PC-9 (cell line): ENCODE data around the gene WT1. TPM values are rescaled to one million over a fixed set of nuclear protein-coding genes. Genes with fewer than 3 reads are reported as not detected.

Experiments used
- BruUV-seq: library from RNA; stranded (reverse); fragments of 400-500 nt; replicated peaks from 2 replicates; lab custom pipeline; 2021; lab: Mats Ljungman, UMichigan
- CTCF ChIA-PET: fragments of 300-600 bp; sonication (Branson Sonifier 250); formaldehyde crosslinking; loops from one replicate; lab custom pipeline; 2022; ENCODE audit warnings: antibody characterized with exemption; lab: Charles Lee
- POLR2A ChIA-PET: fragments of 300-600 bp; sonication (Branson Sonifier 250); formaldehyde crosslinking; loops from one replicate; lab custom pipeline; 2022; ENCODE audit warnings: antibody characterized with exemption; ENCODE audit not compliant: unreplicated experiment; lab: Charles Lee
- DNase-seq, 2 experiments: peaks; one replicate each; pipeline versions ENCODE4 v3.0.0 to v3.0.0-alpha.2; 2015 to 2022; ENCODE audit warnings: mixed read lengths in 1 of 2
- H2AFZ ChIP-seq: fragments of 200-600 bp; sonication (generic); 2 replicates; pipeline ENCODE4 v1.8.1; 2017; ENCODE audit warnings: antibody characterized with exemption
- H3F3A ChIP-seq: fragments of 200-600 bp; sonication (generic); 2 replicates; pipeline ENCODE4 v1.8.1; 2017; ENCODE audit warnings: antibody characterized with exemption, mild to moderate bottlenecking, low read depth; ENCODE audit not compliant: insufficient read depth
- H3K27ac ChIP-seq: fragments of 200-600 bp; sonication (generic); 2 replicates; pipeline ENCODE4 v1.6.1; 2016; ENCODE audit warnings: mixed run types
- H3K27me3 ChIP-seq: fragments of 200-600 bp; sonication (generic); 2 replicates; pipeline ENCODE4 v1.6.1; 2016; ENCODE audit warnings: low read depth, mixed run types; ENCODE audit not compliant: insufficient read depth
- H3K36me3 ChIP-seq: fragments of 200-600 bp; sonication (generic); 2 replicates; pipeline ENCODE4 v1.6.1; 2016; ENCODE audit warnings: low read depth, mixed run types
- H3K4me1 ChIP-seq: fragments of 200-600 bp; sonication (generic); replicated peaks from 2 replicates; pipeline ENCODE4 v1.6.1; 2016; ENCODE audit warnings: mixed run types; ENCODE audit not compliant: insufficient read depth
- H3K4me2 ChIP-seq: fragments of 200-600 bp; sonication (generic); 2 replicates; pipeline ENCODE4 v1.6.1; 2017; ENCODE audit warnings: mixed run types
- H3K4me3 ChIP-seq: fragments of 200-600 bp; sonication (generic); 2 replicates; pipeline ENCODE4 v1.6.1; 2016; ENCODE audit warnings: mixed run types
- H3K79me2 ChIP-seq: fragments of 200-600 bp; sonication (generic); 2 replicates; pipeline ENCODE4 v1.6.1; 2017; ENCODE audit warnings: low read depth, mixed run types
- H3K9me2 ChIP-seq: fragments of 200-600 bp; sonication (generic); 2 replicates; pipeline ENCODE4 v1.8.1; 2017; ENCODE audit warnings: mild to moderate bottlenecking; ENCODE audit not compliant: insufficient read depth
- H3K9me3 ChIP-seq: fragments of 200-600 bp; sonication (generic); 2 replicates; pipeline ENCODE4 v1.8.1; 2016; ENCODE audit warnings: low read depth; ENCODE audit not compliant: insufficient read depth
- H4K20me1 ChIP-seq: fragments of 200-600 bp; sonication (generic); 2 replicates; pipeline ENCODE4 v1.8.1; 2017; ENCODE audit not compliant: insufficient read depth
- EZH2 ChIP-seq: fragments of 200-600 bp; sonication (generic); IDR thresholded peaks from 2 replicates; pipeline ENCODE4 v1.8.0; 2017; ENCODE audit warnings: antibody characterized with exemption, low read depth
- intact Hi-C: fragments of 100-400 bp; cut with micrococcal nuclease; formaldehyde crosslinking; loops from one replicate; pipeline ENCODE4 v1.10.0; 2022; ENCODE audit not compliant: unreplicated experiment
- total RNA-seq: library from RNA; stranded (reverse); gene quantifications from 2 replicates; pipeline ENCODE4 v1.2.3, GENCODE V29; 2021
- TF ChIP-seq, protein P1 (sequence below): fragments of 200-600 bp; sonication (generic); conservative IDR thresholded peaks from 2 replicates; pipeline ENCODE4 v1.6.1; 2017; ENCODE audit warnings: mixed run types, antibody characterized with exemption, mild to moderate bottlenecking, moderate library complexity

The WT1 gene
- total RNA-seq, 1 experiment from 2014 or later = not detected

DNA sequence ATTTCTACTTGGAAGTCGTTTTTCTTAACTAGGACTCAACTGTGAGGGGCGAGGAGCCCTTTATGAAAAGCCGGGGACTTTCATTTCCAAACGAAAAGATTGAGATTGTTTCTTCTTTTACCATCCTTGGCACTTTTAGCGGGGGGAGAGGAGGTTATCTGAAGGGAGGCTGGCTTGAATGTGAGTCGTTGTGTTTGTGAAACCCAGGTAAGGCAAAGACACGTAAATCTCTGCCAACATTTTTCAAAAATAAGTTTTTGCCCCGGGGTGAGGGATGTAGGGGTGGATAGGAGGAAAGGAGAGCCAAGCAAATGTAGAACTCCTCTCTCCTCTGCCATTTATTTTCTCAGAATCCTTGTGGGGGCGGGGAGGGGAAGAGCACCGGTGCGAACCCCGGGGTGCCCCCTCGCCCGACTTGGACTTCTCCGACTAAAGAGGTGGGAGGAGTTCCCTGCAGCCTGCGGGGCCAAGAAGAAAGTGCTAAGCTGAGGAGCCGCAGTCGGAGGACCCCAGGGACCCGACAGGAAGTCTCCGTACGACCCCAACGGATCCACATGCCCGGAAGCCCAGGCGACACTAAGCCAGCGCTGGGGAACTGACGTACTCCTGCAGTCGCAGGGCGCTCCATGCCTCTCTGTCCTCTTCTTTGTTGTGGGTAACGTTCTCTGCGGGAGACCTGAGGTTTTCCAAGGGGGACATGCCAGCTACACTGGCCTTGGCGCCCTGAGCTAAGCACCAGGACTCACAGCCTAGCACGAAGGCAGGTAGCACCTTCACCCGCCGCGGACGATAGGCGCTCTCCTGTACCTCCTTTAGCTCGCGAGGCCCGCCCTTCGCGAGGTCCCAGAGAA is 2.4 kb upstream of the WT1 start:
- Histone ChIP-seq H3K9me2 (no peaks in the 10 kb centered on the region), H2AFZ (no peak overlapping the region), H3K4me3 (no peak overlapping the region), H3K4me2 (no peak overlapping the region), H3K27me3 (peaks cover 43% of the 10 kb centered on the region), H3K36me3 (no peaks in the 10 kb centered on the region), H3K79me2 (no peaks in the 10 kb centered on the region), H3K27ac (no peak overlapping the region), H4K20me1 (no peaks in the 10 kb centered on the region), H3K9me3 (no peaks in the 10 kb centered on the region), H3K4me1 (no peaks in the 10 kb centered on the region), H3F3A (no peaks in the 10 kb centered on the region)
- ChIA-PET POLR2A (no interaction called here), CTCF (no interaction called here)
- DNase-seq = no peak
- BruUV-seq = no TSS peak
- intact Hi-C loops = no loop called here
- no peak for TF ChIP-seq EZH2
- TF ChIP-seq, protein P1, sequence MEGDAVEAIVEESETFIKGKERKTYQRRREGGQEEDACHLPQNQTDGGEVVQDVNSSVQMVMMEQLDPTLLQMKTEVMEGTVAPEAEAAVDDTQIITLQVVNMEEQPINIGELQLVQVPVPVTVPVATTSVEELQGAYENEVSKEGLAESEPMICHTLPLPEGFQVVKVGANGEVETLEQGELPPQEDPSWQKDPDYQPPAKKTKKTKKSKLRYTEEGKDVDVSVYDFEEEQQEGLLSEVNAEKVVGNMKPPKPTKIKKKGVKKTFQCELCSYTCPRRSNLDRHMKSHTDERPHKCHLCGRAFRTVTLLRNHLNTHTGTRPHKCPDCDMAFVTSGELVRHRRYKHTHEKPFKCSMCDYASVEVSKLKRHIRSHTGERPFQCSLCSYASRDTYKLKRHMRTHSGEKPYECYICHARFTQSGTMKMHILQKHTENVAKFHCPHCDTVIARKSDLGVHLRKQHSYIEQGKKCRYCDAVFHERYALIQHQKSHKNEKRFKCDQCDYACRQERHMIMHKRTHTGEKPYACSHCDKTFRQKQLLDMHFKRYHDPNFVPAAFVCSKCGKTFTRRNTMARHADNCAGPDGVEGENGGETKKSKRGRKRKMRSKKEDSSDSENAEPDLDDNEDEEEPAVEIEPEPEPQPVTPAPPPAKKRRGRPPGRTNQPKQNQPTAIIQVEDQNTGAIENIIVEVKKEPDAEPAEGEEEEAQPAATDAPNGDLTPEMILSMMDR = no peak

DNA sequence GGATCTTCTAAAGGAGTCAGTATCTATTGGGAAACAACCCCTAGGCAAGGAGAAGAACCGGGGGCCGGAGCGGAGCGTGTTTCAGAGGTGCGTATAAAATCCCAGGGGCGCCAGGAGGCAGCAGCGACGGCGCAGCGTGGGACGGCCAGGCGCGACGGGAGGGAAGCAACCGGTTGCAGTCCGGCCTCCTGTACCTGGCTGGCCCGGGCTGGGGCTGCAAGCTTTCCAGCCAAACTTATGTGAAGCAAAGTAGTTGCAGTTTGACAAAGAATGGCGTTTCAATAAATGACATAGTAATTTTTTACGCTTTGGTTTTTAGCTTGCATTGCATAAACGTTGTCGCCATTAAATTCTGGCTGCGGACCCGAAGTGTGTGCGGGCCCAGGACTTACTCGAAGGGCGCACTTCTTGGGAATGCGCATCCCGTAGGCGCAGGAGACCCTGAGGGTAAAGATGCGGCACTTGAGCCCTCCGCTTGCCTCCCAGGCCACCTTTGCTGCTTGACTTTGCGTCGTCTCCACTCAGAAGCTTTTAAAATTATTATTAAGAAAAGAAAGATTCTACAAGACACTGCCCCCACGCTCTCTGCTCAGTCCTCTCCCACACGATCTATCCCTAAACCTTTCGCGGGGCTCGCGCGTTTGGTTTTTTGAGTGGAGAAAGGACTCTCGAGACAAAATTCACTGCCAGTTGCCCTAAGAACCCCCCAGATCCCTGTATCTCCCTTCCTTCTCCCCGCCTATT is 1.6 kb upstream of the WT1 start:
- Histone ChIP-seq H3F3A (no peaks in the 10 kb centered on the region), H3K9me3 (no peaks in the 10 kb centered on the region), H3K36me3 (no peaks in the 10 kb centered on the region), H3K79me2 (no peaks in the 10 kb centered on the region), H4K20me1 (no peaks in the 10 kb centered on the region), H3K27me3 (peaks cover 36% of the 10 kb centered on the region), H3K4me2 (no peak overlapping the region), H3K4me1 (no peaks in the 10 kb centered on the region), H3K27ac (no peak overlapping the region), H3K4me3 (no peak overlapping the region), H2AFZ (no peak overlapping the region), H3K9me2 (no peaks in the 10 kb centered on the region)
- CTCF ChIA-PET = no interaction called here
- POLR2A ChIA-PET = no interaction called here
- no peak for TF ChIP-seq EZH2
- TF ChIP-seq, protein P1 = no peak
- no TSS peak for BruUV-seq
- intact Hi-C loops = no loop called here
- DNase-seq = no peak

DNA sequence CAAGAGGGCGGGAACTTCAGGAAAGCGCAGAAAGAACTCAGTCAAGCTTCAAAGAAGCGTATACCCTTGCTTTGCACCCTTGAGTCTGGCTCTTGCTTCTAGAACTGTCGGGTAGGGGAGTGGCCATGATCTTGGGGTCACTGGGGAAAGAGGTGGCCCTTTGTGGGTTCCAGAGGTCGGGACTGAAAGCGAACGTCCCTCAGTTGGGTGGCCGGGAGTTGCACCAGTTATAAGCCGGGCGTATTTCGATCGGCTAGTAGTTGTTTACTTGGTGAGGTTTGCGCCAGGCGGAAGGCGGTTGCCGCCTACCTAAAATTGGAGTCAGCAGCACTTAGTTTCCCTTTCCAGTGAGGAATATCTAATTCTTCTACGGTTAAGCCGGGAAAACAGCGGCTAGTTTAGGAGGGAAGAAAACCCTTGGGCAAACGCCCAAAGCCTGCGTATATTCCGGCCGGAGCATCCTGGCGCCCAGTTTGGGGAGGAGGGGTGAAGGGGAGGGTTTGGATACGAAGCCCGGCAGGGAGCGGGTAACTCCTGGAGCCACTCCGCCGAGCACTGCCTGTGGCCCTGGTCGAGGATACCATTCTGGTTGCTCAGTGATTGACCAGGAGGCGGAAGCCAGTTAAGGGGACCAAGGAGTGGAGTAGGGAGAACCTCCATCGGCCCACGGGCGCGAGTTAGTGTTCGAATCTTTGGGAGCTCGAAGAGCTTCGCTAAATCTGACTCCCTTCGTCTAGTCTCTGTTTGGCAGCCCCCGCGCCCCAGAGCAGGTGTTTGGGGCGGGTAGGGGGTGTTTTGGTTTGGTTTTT is 807 bp upstream of the WT1 start:
- no TSS peak for BruUV-seq
- Histone ChIP-seq H3K27ac (no peak overlapping the region), H3K79me2 (no peaks in the 10 kb centered on the region), H3K9me2 (no peaks in the 10 kb centered on the region), H3K36me3 (no peaks in the 10 kb centered on the region), H3K4me2 (no peak overlapping the region), H3K27me3 (peaks cover 28% of the 10 kb centered on the region), H3K9me3 (no peaks in the 10 kb centered on the region), H3F3A (no peaks in the 10 kb centered on the region), H2AFZ (no peak overlapping the region), H4K20me1 (no peaks in the 10 kb centered on the region), H3K4me1 (no peaks in the 10 kb centered on the region), H3K4me3 (no peak overlapping the region)
- TF ChIP-seq EZH2 = no peak
- TF ChIP-seq, protein P1 = no peak
- ChIA-PET CTCF (no interaction called here), POLR2A (no interaction called here)
- intact Hi-C loops = no loop called here
- no peak for DNase-seq
